ENCODE results near the gene NRL. TPM values are rescaled to one million over a fixed set of nuclear protein-coding genes. Genes with fewer than 3 reads are reported as not detected.
"Not testable (repeated sequence)": the region's sequence is repeated elsewhere in the genome, so short reads cannot be mapped to it uniquely, and the experiment has no call there.

Gene NRL
- total and polyA plus RNA-seq, 4 donors: 1.5 to 3.2 (median 2.8) TPM

- TF ChIP-seq RAD21 (IDR thresholded peaks at IDR 0.05) (no peak), SP1 (IDR thresholded peaks at IDR 0.05) (no peak)
Measured at GRCh38 chr14:24051176-24051788, 63.5 kb downstream of the NRL start (continued).

DNA sequence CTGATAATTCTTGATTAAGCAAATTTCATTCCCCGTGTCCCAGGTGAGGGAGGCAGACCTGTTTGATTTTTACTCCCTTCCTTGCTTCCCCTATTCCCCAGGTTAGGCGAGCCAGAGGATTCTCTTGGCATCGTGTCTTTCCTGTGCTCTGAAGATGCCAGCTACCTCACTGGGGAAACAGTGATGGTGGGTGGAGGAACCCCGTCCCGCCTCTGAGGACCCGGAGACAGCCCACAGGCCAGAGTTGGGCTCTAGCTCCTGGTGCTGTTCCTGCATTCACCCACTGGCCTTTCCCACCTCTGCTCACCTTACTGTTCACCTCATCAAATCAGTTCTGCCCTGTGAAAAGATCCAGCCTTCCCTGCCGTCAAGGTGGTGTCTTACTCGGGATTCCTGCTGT, 64.0 kb downstream of the NRL start:
- 87% methylated on average over 8 of the region's 8 CpGs for WGBS
- DNase-seq (ENCODE audit: low spot score); H3K9ac ChIP-seq (ENCODE audit: low read depth in 1 of 2, low read length in 2 of 2); H3K36me3 ChIP-seq (ENCODE audit: control insufficient read depth in 4 of 4, insufficient read depth in 3 of 4, low read depth in 1 of 4, low read length in 3 of 4); H3K9me3 ChIP-seq (ENCODE audit: control insufficient read depth in 4 of 4, low read length in 3 of 4); H3K27ac ChIP-seq (ENCODE audit: low read depth in 1 of 2, low read length in 2 of 2); H3K27me3 ChIP-seq (ENCODE audit: control insufficient read depth in 4 of 4, insufficient read depth in 4 of 4, low read length in 3 of 4); H3K4me3 ChIP-seq (ENCODE audit: low read depth in 1 of 3, low read length in 3 of 3): not testable (repeated sequence)
- H3K4me1 ChIP-seq (ENCODE audit: control insufficient read depth in 4 of 4, insufficient read depth in 4 of 4, low read length in 3 of 4): peaks cover 7 to 18% (median 10%) of the 10 kb centered on the region in 4 donors

DNA sequence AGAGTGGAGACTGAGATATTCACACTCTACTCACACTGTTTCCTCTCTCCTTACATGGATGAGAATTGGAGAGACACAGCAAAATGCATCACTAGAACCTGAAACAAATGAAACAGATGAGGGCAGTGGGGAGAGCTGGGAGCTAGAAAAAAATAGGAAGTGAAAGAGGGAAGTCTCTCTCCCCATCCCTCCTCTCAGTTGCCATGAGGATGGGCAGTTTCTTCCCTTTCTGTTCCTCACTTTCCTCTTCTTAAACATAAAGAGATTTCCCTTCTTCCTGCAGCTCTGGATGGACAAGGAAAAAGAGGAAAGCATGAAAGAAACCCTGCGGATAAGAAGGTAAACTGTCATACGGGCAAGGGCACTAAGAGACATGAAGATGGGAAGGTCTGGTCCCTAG, 65.7 kb downstream of the NRL start:
- not testable (repeated sequence) for H3K27me3 ChIP-seq (ENCODE audit: control insufficient read depth in 4 of 4, insufficient read depth in 4 of 4, low read length in 3 of 4); H3K4me3 ChIP-seq (ENCODE audit: low read depth in 1 of 3, low read length in 3 of 3); H3K36me3 ChIP-seq (ENCODE audit: control insufficient read depth in 4 of 4, insufficient read depth in 3 of 4, low read depth in 1 of 4, low read length in 3 of 4); H3K9ac ChIP-seq (ENCODE audit: low read depth in 1 of 2, low read length in 2 of 2); H3K9me3 ChIP-seq (ENCODE audit: control insufficient read depth in 4 of 4, low read length in 3 of 4); DNase-seq (ENCODE audit: low spot score); H3K27ac ChIP-seq (ENCODE audit: low read depth in 1 of 2, low read length in 2 of 2)
- 78% methylated on average over 2 of the region's 2 CpGs for WGBS
- H3K4me1 ChIP-seq (ENCODE audit: control insufficient read depth in 4 of 4, insufficient read depth in 4 of 4, low read length in 3 of 4): peaks cover 7 to 18% (median 10%) of the 10 kb centered on the region in 4 donors

DNA sequence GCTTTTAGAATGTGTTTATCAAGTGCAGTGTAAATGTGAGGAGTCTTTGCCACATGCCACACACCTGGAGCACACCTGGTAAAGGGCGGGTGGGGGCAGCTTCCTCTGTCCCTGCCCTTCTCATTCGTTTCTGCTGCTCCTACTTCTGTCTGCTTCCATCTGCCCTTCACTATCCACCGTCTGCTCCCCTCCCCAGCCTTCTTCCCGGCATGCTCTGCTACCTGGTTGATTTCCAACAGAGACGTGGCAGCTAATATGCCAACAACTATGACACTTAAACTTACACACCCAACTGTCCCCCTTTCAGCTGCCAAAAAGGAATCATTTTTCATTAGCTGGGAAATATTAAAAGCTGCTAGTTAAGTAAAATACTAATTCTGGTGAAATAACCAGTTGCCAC, 72.0 kb downstream of the NRL start:
- no peaks in the 10 kb centered on the region for H3K9me3 ChIP-seq (ENCODE audit: control insufficient read depth in 4 of 4, low read length in 3 of 4)
- no peak for DNase-seq (ENCODE audit: low spot score)
- H3K27ac ChIP-seq (ENCODE audit: low read depth in 1 of 2, low read length in 2 of 2): no peak overlapping the region
- 64% methylated on average over 5 of the region's 5 CpGs for WGBS
- H3K4me1 ChIP-seq (ENCODE audit: control insufficient read depth in 4 of 4, insufficient read depth in 4 of 4, low read length in 3 of 4): peaks cover 0 to under 1% (median 0%) of the 10 kb centered on the region in 4 donors
- TF ChIP-seq NR2F2 (IDR thresholded peaks at IDR 0.05) (no peak), YY1 (IDR thresholded peaks at IDR 0.05) (no peak), HNF4A (conservative IDR thresholded peaks at IDR 0.05) (no peak), HNF4G (IDR thresholded peaks at IDR 0.05) (no peak), RXRA (IDR thresholded peaks at IDR 0.05) (no peak), EGR1 (IDR thresholded peaks at IDR 0.05; ENCODE audit: low read depth in 2 of 2) (no peak), ATF3 (IDR thresholded peaks at IDR 0.05) (no peak), ZBTB33 (IDR thresholded peaks at IDR 0.05) (no peak)
- TF ChIP-seq, protein P1, sequence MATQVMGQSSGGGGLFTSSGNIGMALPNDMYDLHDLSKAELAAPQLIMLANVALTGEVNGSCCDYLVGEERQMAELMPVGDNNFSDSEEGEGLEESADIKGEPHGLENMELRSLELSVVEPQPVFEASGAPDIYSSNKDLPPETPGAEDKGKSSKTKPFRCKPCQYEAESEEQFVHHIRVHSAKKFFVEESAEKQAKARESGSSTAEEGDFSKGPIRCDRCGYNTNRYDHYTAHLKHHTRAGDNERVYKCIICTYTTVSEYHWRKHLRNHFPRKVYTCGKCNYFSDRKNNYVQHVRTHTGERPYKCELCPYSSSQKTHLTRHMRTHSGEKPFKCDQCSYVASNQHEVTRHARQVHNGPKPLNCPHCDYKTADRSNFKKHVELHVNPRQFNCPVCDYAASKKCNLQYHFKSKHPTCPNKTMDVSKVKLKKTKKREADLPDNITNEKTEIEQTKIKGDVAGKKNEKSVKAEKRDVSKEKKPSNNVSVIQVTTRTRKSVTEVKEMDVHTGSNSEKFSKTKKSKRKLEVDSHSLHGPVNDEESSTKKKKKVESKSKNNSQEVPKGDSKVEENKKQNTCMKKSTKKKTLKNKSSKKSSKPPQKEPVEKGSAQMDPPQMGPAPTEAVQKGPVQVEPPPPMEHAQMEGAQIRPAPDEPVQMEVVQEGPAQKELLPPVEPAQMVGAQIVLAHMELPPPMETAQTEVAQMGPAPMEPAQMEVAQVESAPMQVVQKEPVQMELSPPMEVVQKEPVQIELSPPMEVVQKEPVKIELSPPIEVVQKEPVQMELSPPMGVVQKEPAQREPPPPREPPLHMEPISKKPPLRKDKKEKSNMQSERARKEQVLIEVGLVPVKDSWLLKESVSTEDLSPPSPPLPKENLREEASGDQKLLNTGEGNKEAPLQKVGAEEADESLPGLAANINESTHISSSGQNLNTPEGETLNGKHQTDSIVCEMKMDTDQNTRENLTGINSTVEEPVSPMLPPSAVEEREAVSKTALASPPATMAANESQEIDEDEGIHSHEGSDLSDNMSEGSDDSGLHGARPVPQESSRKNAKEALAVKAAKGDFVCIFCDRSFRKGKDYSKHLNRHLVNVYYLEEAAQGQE (IDR thresholded peaks at IDR 0.05): no peak
- H3K27me3 ChIP-seq (ENCODE audit: control insufficient read depth in 4 of 4, insufficient read depth in 4 of 4, low read length in 3 of 4): no peaks in the 10 kb centered on the region
- no peaks in the 10 kb centered on the region for H3K36me3 ChIP-seq (ENCODE audit: control insufficient read depth in 4 of 4, insufficient read depth in 3 of 4, low read depth in 1 of 4, low read length in 3 of 4)
- H3K4me3 ChIP-seq (ENCODE audit: low read depth in 1 of 3, low read length in 3 of 3): no peak overlapping the region
- H3K9ac ChIP-seq (ENCODE audit: low read depth in 1 of 2, low read length in 2 of 2): no peak overlapping the region
